ENCODE measurements around the gene SYT15. TPM values are rescaled to one million over a fixed set of nuclear protein-coding genes. Genes with fewer than 3 reads are reported as not detected.

SYT15 gene
- total RNA-seq, 4 donors from 2014 or later, result 1.2 to 7.9 (median 3.5) TPM

DNA sequence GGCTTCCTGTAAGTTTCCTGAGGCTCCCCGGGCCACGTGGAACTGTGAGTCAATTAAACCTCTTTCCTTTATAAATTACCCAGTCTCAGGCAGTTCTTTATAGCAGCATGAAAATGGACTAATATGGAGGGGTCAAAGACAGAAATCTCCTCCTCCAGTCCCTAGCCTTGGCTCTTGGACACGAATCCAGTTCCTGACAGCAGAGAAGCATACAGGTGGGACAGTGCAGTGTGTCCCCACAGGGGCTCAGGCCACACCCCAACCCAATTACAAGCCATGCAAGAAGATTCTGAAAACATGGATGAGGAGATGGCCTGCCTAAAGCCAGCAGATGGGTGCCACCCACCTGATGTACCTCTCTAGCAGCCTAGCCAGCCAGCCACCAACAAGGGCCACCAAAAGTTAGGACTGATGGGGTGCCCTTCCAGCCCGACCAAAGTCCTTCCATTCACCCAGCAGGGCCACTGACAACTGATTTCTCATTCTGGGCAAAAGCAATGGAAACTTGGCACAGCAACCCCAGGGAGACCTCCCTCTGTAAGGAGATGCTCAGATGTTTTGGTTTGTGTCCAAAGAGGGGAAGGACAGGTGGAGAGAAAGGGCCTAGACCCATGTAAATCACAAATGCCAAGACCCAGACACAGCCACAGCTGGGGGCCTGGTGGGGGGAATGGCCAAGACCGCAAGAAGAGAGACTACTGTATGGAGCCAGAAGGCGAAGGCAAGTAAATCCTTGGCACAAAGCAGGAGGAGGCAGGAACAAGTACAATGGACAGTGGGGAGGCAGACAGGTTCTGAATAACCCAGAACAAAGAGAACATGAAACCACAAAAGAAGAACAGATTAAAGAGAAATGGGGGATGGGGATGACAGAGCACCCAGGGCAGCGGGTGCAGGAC is 36.1 kb upstream of the SYT15 start:
- TF ChIP-seq, protein P1, sequence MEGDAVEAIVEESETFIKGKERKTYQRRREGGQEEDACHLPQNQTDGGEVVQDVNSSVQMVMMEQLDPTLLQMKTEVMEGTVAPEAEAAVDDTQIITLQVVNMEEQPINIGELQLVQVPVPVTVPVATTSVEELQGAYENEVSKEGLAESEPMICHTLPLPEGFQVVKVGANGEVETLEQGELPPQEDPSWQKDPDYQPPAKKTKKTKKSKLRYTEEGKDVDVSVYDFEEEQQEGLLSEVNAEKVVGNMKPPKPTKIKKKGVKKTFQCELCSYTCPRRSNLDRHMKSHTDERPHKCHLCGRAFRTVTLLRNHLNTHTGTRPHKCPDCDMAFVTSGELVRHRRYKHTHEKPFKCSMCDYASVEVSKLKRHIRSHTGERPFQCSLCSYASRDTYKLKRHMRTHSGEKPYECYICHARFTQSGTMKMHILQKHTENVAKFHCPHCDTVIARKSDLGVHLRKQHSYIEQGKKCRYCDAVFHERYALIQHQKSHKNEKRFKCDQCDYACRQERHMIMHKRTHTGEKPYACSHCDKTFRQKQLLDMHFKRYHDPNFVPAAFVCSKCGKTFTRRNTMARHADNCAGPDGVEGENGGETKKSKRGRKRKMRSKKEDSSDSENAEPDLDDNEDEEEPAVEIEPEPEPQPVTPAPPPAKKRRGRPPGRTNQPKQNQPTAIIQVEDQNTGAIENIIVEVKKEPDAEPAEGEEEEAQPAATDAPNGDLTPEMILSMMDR (IDR thresholded peaks at IDR 0.05; ENCODE audit: low read depth), result no peak

DNA sequence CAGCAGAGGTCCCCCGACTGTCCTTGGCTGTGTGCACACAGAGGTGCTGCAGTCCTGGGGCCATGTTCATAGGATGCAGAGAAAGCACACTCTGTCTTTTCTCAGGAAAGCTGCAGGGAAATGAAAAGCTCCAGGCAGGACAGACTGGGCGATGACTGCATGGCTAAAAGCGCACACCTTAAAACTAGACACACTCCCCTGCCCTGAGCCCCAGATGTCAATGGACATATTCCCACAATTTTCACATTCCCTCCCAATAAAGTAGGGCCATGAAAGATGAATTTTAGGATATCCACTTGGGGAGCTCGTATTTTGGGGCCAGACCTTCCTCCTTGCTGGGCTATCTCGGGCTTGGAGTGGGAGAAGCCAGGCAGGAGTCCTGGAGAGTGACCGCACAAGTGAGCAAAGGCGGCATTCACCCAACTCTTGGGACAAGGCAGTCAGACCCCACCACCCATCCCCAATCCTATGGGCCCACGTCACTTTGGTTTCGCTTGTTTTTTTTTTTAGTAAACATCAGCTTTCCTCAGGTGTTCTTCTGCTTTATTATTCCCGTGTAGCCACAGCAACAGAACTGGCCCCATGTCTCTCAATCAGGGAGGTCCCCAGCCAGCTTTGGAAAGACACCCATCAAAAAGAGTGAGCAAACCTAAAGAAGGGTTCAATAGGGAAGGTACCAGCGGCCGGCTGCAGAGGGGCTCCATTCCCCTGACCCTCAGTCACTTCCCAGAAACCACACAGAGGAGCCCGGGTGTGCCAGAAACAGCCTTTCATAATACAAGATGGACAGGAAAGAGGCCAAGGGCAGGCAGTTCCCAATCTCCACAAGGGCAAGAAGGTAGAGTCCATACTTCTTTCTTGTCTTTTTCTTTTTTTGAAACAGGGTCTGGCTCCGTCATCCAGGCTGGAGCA is 35.2 kb upstream of the SYT15 start:
- TF ChIP-seq, protein P1 (IDR thresholded peaks at IDR 0.05; ENCODE audit: low read depth), result no peak

- TF ChIP-seq, protein P1 (IDR thresholded peaks at IDR 0.05; ENCODE audit: low read depth), result no peak
Observed at GRCh38 chr10:46544989-46545791, 33.7 kb upstream of the SYT15 start.

- TF ChIP-seq, protein P1 (IDR thresholded peaks at IDR 0.05; ENCODE audit: low read depth), result no peak
Observed at GRCh38 chr10:46545861-46546590, 32.9 kb upstream of the SYT15 start.

DNA sequence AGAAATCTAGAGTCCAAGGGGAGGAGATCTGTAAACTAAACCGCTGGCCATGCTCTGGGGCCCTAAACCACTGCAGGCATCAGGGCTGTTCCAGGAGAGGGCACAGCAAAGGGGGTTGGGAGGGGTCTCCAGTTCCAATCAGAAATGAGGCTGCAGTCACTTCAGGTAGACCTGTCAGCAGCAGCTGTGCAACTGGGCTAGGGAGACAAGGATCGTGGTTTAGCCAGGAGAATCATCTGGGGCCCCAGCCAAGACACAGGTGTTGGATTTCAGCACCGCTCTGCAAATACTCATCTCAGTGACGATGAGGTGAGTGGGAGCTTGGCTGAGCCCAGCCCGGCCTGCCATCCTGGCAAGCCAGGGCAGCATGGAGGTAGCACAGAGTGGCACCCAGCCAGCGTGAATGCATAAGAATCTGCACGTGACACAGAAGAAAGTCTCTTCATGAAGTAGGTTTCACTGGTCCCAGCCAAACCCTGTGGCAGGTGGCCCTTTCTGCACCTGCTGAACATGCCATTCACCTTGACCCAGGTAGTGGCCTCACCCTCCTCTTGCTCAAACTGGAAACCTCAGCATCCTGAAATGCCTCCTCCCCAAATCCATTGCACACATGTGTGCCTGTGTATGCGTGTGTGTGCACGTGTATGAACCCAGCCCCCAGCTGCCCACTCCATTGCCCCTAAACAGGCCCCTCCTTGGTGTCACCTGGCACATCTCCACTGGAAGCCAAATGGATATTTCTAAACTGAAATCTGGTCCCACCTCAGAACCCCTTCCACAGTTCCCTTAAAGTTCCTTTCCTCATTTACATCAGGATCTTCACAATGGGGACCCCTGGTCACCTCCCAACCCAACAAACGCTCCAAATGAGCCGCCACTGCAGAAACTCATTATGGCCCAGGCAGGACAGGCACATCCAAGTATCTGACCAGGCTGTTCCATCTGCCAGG is 32.1 kb upstream of the SYT15 start:
- TF ChIP-seq, protein P1 (IDR thresholded peaks at IDR 0.05; ENCODE audit: low read depth), result no peak
